Breast epithelium (tissue), 3 donors: Measurements from ENCODE around the gene CD300LF.

ENCODE experiments used
- POLR2AphosphoS5 ChIP-seq, 3 donors: sonication (generic); formaldehyde crosslinking; IDR thresholded peaks; one replicate each; pipeline ENCODE4 v1.6.1; 2017; ENCODE audit warnings: antibody characterized with exemption in 3 of 3
- TF ChIP-seq, protein P1 (sequence below), 3 donors: fragments of 450-650 bp; IDR thresholded peaks; one replicate each; pipeline ENCODE4 v1.5.1; 2016 to 2017; ENCODE audit warnings: antibody characterized with exemption in 3 of 3, mild to moderate bottlenecking in 3 of 3, moderate library complexity in 3 of 3

GRCh38 chr17:74725111-74725510 lies 12.4 kb upstream of the CD300LF start:
- TF ChIP-seq, protein P1, sequence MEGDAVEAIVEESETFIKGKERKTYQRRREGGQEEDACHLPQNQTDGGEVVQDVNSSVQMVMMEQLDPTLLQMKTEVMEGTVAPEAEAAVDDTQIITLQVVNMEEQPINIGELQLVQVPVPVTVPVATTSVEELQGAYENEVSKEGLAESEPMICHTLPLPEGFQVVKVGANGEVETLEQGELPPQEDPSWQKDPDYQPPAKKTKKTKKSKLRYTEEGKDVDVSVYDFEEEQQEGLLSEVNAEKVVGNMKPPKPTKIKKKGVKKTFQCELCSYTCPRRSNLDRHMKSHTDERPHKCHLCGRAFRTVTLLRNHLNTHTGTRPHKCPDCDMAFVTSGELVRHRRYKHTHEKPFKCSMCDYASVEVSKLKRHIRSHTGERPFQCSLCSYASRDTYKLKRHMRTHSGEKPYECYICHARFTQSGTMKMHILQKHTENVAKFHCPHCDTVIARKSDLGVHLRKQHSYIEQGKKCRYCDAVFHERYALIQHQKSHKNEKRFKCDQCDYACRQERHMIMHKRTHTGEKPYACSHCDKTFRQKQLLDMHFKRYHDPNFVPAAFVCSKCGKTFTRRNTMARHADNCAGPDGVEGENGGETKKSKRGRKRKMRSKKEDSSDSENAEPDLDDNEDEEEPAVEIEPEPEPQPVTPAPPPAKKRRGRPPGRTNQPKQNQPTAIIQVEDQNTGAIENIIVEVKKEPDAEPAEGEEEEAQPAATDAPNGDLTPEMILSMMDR (IDR thresholded peaks at IDR 0.05), result no peak
- no peak for TF ChIP-seq POLR2AphosphoS5 (IDR thresholded peaks at IDR 0.05)
